HG03442 (cell line): ENCODE measurements around the gene INPP5D.
A peak's percentile ranks its signal among the peaks of the same experiment; 100 is the strongest.
"Not testable (repeated sequence)": the region's sequence is repeated elsewhere in the genome, so short reads cannot be mapped to it uniquely, and the experiment has no call there.

Experiments used
- ATAC-seq: cut with Tn5 transposase; IDR thresholded peaks from one replicate; pipeline ENCODE4 v1.9.1; 2021; ENCODE audit warnings: mild to moderate bottlenecking, moderate library complexity; ENCODE audit not compliant: unreplicated experiment

INPP5D gene

DNA sequence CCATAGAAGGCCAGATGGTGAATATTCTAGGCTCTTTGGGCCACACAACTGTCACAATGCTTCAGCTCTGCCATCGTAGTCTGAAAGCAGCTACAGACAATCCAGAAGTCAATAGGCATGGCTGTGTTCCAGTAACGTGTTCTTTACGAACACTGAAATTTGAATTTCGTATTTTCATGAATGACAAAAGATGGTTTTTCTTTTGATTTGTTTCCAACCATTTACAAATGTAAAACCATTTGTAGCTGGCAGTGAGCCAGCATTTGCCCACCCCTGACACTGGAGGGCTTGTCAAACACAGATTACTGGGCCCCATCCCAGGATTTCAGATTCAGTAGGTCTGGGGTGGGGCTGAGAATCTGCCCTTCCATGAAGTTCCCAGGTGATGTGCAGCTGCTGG is 108.3 kb downstream of the INPP5D start:
- no peak for ATAC-seq

DNA sequence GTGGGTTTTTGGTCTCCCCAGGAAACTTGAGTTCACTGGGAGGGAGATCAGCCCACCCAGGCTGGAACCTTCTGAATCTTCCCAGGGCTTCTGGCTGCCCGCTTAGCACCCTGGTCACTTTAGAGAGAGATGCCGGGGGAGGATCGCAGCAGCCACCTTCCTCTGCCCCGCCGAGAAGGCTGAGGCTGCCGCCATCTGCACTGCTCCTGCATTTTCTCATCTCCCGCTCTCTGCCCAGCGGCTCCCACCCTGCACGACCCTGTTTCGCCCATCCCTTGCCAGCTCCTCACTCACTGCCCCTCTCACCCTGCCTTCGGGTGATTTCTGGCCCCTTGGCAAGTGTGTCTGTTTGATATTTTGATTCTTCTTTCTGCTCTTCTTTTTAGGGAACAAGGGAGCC is 108.8 kb downstream of the INPP5D start:
- no peak for ATAC-seq

DNA sequence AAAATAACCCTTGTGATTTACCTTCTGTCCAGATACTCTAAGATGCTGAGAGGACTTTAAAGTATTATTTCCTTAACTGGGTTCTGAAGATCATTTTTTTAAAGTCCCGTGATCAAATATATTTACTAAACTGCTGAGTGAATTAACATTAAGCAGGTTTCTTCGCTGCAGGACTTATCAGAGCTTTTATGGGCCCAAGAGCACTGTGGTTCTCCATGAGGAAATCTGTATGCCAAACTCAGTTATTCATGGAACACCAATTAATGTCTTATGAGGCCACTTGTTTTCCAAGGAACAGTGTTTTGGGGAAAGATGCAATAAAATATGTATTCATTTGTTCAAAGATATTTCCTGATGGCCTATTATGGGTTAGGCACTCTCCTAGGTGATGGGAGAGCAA is 111.2 kb downstream of the INPP5D start:
- ATAC-seq = no peak

DNA sequence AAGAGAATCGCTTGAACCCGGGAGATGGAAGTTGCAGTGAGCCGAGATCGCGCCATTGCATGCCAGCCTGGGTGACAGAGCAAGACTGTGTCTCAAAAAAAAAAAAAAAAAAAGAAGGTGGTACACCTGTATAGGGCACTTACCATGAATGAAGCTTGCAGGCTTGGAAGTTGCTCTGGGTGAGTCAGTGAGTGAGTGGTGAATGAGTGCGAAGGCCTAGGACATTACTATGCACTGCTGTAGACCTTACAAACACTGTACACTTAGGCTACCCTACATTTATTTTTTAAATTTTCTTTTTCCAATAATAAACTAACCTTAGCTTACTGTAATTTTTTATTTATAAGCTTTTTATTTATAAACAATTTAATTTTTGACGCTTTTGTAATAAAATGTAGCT is 113.0 kb downstream of the INPP5D start:
- ATAC-seq = no peak

DNA sequence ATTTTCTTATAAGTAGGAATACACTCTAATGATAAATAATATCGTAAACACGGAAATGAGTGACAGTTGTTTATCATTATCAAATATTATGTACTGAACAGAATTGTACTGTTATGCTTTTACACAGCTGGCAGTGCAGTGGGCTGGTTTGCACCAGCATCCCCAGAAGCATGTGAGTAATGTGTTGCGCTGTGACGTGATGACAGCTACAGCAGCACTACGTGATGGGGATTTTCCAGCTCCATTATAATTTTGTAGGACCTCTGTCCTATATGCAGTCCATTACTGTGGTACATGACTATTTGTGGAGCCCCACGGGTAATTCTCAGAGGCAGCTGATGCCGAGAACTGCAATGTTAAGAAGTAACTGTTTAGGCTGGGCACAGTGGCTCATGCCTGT is 114.0 kb downstream of the INPP5D start:
- ATAC-seq = no peak

DNA sequence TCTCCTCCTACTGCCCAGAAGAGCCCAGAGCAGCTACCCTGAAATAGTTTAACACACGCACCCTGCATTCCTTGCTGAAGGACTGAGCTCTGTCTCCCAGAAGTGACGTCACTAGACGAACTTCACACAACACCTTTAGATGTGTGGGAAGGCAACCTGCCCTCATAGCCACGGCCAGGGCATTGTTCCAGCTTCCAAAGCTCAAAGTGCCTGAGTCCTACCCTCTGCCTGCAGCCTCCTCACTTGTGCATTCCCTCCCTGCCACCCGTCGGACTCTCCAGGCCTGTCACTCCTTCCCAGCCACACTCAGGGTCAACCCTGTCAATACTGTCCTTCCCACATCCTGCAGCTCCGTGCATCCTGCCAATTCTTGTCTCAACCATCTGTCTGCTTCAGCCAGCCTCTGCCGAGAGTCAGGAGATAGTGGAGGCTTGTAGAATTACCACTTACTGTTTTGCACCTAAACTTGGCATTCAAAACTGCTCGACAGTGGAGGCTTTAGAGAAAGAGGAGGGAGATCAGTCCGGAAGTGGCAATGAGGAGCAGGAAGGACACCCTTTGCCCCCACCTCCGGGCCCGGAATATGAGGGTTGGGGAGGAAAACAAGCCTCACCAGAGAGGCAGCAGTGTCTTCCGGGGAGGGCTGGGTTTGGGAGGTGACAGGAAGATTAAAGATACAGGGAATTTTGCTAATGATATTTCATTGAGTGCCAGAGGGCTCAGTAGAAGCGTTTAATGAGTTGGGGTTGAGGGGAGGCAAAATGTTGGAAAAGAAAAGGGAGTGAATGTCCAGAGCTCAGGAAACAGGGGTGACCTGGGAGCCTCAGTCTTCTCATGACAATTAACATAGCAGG is 119.1 kb downstream of the INPP5D start:
- no peak for ATAC-seq

DNA sequence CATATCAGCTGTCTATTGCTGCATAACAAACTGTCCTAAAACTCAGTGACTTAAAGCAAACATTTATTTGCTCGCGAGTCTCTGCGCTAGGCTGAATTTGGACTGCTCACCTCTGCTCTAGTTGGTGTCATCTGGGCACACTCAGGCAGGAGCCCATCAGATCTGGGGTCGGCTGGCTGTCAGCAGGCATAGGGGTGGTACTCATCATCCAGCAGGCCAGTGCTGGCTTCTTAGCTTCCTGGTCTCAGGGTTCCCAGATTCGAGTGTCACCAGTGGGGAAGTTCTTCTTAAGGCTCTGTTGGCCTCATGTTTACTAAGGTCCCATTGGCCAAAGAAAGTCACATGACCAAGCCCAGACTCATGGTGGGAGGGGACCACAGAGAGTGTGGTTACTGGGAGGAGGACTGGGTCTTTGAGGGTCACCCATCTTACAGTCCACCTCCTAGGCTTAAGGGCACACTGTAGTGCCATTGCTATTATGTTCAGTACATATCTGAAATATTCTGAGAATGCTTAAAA is 119.8 kb downstream of the INPP5D start:
- no peak for ATAC-seq

DNA sequence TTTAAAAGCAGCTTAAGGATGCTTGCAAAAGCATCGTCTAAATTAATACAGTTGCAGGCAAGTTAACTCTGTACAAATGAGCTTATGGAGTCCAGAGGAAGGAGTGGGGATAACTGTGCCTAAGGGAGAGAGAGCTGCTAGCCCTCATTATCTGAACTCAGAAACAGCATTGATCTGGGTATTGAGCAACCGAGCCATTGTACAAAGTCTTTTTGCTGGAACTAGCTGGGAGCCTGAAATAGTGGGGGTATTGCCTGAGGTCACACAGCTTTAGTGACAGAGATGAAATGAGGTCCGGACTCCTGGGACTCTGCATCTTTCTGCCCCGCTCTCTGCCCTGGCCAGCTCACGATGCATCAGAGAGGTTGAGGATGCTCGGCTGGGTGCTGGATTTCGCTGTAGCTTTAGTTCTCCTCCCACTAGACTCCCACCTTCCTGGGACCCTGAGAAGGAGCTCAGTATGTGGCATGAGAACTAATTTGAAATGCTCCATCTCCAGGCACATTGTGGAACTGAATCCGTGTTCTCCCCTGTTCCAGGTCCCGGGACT is 123.8 kb downstream of the INPP5D start:
- ATAC-seq = no peak

DNA sequence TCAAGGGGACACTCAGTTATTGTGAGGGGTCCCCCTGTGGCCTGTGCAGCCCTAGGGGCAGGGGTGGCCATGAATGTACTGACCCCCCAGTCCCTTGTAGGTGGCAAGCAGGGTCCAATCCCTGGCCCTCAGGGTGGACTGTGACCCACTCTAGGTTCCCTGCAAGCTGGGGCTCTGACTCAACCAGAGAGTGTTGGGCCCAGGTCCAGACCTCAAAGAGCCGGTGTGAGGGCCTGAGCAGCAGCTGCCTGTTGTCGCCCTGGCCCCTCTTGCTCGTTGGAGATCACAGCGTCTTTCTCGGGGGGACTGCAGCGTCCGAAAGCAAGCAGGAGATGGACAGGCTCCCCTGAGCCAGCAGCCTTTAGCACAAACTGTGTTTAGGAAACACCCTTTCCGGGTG is 124.5 kb downstream of the INPP5D start:
- no peak for ATAC-seq

DNA sequence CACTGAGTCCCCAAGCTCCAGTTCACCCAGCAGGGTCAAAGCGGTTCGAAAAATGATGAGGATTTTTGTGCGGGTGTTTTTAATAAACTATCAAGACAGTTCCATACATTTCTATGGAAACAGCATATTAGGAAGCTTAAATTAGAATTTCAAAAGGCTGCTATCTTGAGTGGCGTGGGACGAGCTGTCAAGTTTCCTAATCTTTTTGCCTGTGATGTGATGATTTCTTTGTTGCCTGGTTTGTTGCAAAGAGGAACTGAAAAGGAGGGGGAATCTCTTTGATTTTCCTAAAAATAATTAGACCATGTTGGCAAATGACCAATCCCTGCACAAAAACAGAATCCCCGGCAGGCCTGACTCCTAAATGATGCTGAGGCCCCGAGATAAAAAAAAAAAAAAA is 125.2 kb downstream of the INPP5D start:
- no peak for ATAC-seq

DNA sequence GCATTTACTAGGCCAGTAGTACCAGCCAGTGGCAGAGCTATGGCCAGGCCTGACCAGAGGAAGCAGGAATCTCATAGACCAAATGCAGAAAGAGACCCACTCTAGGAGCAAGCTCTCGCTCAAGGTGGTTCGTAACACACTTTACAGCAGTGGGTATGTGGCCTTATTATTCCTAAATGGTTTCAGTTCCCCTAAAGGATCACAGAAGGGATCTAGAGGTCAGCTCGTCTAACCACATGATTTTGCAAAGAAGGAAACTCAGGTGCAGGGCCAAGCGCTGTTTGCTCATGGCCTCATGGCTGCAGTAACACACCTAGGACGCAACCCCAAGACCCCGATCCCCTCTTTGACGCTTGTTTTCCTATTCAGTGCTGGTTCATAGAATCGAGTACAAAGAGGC is 125.8 kb downstream of the INPP5D start:
- ATAC-seq = no peak

DNA sequence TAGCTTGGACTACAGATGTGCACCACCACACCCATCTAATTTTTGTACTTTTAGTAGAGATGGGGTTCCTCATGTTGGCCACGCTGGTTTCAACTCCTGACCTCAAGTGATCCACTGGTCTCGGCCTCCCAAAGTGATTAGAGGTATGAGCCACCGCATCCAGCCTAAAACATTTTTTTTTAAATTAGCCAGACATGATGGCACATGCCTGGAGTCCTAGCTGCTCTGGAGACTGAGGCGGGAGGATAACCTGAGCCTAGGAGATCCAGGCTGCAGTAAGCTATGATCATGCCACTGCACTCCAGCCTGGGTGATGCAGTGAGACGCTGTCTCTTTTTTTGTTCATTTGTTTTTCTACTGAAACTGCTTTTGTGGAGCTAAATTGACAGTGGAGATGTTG is 126.7 kb downstream of the INPP5D start:
- ATAC-seq = no peak

DNA sequence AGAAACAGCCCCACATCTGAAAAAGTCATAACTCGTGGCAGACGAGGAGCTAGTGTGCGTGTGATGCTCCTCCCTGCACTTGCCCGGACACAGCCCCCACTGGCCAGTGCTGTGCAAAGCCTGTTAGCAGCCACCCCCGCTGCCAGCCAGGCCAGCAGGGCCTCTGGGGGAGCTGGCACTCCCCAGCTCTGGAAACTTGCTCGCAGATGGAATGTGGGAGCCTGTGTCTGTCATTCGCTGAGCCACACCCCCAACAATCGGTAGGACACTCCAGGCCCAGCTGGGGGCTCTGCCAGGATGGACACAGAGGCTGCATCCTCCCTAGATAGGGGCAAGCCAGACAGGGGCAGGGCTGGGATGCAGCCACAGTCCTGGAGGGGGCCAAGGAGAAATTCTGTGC is 128.9 kb downstream of the INPP5D start:
- ATAC-seq = no peak

DNA sequence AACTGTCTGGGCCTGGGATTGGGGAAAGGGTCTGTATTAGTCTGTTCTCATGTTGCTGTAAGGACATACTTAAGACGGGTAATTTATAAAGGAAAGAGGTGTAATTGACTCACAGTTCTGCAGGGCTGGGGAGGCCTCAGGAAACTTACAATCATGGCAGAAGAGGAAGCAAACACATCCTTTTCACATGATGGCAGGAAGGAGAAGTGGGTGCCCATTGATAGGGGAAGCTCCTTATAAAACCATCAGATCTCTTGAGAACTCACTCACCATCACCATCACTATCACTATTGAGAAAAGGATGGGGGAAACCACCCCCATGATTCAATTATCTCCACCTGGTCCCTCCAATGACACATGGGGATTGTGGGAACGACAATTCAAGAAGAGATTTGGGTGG is 130.9 kb downstream of the INPP5D start:
- not testable (repeated sequence) for ATAC-seq

DNA sequence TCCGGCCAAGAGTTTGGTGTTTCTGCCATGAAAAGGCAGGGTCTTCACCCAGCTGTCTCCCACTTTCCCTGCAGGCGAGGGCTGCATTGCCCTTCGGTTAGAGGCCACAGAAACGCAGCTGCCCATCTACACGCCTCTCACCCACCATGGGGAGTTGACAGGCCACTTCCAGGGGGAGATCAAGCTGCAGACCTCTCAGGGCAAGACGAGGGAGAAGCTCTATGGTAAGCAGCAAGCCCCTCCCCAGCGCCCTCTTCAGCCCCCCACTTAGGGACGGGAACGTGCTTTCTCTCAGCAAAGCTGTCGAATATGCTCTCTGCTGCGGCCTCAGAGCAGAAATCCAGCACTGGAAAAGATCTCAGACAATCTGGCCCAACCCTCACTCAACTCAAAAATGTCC is 133.6 kb downstream of the INPP5D start:
- ATAC-seq = no peak

DNA sequence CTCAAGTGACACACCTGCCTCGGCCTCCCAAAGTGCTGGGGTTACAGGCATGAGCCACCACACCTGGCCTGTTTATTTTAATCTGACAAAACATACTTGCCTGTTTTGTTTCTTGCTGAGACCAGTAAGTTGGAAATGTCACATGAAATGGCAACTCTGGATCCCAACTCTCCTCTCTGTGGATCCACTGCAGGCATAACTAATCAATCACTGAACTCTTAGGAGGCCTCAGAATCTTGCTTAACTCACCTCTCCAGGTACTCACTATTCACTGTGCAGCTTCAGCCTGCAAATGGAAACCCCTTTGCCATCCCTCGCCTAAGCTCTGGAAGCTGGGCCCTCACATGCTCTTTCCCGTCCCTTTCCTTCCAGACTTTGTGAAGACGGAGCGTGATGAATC is 134.9 kb downstream of the INPP5D start:
- ATAC-seq = no peak

DNA sequence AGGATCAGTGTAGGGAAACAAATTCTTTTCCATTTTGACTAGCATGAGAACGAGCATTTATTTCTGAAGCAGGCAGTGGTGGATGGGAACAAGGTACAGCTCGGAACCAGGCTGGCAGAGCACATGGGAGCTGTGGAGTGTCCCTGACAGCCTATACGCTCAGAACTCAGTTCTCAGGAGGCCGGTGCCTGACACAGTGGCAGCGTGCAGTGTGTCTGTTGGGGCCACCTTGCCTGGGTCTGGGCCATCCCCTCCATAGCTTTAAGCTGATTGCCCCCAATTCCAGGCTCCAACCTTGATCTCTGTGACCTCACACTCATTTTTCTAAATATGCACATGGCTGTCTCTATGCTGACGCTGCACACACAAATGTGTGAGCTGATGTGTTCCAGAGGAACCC is 136.9 kb downstream of the INPP5D start:
- ATAC-seq = no peak

DNA sequence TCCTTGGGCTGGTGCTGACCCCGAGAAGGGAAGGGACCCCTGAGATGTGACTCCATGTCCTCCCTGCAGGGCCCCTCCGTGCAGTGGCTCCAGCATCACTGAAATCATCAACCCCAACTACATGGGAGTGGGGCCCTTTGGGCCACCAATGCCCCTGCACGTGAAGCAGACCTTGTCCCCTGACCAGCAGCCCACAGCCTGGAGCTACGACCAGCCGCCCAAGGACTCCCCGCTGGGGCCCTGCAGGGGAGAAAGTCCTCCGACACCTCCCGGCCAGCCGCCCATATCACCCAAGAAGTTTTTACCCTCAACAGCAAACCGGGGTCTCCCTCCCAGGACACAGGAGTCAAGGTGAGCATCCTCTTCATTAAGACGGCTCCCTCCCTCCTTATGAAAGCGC is 137.9 kb downstream of the INPP5D start:
- ATAC-seq = no peak

DNA sequence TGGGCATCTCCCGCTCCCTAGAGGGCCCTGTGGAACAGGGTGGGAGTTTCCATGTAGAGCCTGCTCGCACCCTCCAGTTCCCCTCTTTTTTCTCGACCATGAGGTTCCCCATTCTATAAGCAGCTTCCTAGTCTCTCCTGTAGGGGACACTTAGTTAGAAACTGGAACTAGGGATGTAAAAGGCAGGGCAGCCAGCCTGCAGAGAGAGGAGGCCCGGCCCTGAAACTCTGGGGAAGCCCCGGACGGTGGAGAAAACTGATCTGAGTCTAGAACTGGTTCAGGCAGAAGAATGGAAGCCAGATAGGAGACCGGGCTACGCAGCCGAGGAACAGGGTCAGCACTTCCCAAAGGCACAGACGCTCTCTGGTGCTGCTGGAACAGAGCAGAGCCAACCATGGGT is 139.7 kb downstream of the INPP5D start:
- ATAC-seq = peak; percentile 55

DNA sequence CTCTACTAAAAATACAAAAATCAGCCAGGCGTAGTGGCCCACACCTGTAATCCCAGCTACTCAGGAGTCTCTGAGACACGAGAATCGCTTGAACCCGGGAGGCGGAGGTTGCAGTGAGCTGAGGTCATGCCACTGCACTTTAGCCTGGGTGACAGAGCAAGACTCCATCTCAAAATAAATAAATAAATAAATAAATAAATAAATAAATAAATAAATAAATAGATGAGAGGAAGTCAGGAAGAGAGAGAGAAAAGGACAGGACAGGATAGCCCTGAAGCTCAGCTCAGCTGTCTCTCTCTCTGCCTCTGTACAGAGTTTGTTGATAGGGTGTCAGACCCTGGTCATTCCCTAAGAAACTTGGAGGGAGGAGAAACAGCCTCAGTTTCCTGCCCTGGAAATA is 140.6 kb downstream of the INPP5D start:
- not testable (repeated sequence) for ATAC-seq

DNA sequence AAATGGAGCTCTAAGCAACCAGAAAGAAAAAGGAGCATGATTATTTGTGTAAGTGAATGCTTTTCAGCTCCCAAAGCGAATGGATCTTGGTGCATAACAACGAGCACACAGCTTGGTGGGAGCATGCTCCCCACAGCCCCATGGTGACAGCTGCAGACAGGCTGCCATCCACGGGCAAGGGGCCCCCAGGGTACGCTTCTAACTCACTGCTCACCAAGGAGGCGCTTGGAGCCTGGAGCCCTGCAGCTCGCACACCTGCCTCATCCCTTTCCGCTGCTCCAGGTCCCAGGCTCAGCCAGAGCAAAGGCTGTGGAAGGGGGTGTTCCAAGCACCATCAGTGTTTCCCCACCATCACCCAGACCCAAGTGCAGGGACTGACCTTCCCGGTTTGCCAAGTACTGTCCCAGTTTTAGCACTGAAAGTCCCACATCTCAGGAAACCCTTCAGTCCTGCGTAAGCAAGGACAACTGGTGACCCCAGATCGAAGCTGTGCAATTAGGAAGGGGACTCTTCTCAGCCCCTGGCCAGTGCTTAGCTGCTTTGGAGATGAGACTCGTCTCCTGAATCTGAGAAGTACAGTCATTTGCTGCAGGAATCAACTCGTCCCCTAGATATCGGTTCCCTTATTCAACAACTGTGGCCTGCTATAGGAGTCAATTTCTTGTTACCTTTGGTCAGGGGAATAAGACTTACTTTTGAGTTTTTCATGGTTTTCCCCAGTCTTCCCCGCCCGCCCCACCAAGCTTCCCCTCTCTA is 141.3 kb downstream of the INPP5D start:
- no peak for ATAC-seq

DNA sequence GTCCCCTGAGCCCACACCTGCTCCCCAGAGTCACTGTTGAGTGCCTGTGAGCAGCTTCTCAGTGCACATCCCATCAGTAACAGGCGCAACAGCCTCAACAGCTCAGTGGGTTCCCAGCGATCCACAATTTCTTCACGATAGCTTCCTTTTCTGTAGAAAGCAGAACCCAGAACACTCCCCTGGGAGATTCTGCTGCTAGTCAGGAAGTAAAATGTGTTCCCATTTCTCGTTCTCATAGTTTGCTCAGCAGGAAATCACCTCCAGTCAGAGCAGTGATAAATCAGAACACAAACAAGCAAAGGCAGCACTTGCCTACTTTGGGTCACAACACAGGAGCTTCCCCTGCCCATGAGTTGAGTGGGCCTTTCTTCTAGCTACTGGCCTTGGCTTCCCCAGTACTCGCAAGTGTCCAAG is 142.4 kb downstream of the INPP5D start:
- ATAC-seq = no peak
